ENCODE data around the gene FBLN5. TPM values are rescaled to one million over a fixed set of nuclear protein-coding genes. Genes with fewer than 3 reads are reported as not detected.

The FBLN5 gene
- total RNA-seq, 6 experiments from 2014 or later, result 6.7 to 36.3 (median 17.8) TPM

DNA sequence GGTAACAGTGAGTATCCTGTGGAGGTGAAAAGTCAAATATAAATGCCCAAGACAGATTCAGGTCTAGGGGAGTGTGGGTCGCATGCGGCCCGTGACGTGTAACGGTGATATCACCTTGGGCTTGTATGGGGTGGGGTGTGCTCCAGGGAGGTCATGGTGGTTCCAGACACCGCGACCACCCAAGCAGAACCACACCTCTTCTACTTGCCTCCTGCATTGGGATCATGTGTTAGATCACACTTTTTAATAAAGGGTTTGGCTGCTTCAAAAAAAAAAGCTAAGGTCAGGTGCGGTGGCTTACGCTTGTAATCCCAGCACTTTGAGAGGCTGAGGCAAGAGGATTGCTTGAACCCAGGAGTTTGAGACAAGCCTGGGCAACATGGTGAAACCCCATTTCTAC lies 4.5 kb downstream of the FBLN5 start:
- Histone ChIP-seq H3K27ac (no peak overlapping the region), H3K27me3 (no peaks in the 10 kb centered on the region), H3K36me3 (no peaks in the 10 kb centered on the region), H3K4me1 (peaks cover 0 to 4% (median 0%) of the 10 kb centered on the region in 4 donors), H3K4me3 (no peak overlapping the region), H3K9me3 (no peaks in the 10 kb centered on the region)
- ATAC-seq (no peak), DNase-seq (no peak)
- intact Hi-C loops (cut with DNase I), result no loop called here
- no peak for TF ChIP-seq POLR2A (IDR thresholded peaks at IDR 0.05)
- TF ChIP-seq, protein P1, sequence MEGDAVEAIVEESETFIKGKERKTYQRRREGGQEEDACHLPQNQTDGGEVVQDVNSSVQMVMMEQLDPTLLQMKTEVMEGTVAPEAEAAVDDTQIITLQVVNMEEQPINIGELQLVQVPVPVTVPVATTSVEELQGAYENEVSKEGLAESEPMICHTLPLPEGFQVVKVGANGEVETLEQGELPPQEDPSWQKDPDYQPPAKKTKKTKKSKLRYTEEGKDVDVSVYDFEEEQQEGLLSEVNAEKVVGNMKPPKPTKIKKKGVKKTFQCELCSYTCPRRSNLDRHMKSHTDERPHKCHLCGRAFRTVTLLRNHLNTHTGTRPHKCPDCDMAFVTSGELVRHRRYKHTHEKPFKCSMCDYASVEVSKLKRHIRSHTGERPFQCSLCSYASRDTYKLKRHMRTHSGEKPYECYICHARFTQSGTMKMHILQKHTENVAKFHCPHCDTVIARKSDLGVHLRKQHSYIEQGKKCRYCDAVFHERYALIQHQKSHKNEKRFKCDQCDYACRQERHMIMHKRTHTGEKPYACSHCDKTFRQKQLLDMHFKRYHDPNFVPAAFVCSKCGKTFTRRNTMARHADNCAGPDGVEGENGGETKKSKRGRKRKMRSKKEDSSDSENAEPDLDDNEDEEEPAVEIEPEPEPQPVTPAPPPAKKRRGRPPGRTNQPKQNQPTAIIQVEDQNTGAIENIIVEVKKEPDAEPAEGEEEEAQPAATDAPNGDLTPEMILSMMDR (IDR thresholded peaks at IDR 0.05), result no peak
- 97% methylated on average over 9 of the region's 9 CpGs for WGBS (ENCODE audit: insufficient coverage, low coverage, low lambda C conversion rate, missing lambda C conversion rate)

DNA sequence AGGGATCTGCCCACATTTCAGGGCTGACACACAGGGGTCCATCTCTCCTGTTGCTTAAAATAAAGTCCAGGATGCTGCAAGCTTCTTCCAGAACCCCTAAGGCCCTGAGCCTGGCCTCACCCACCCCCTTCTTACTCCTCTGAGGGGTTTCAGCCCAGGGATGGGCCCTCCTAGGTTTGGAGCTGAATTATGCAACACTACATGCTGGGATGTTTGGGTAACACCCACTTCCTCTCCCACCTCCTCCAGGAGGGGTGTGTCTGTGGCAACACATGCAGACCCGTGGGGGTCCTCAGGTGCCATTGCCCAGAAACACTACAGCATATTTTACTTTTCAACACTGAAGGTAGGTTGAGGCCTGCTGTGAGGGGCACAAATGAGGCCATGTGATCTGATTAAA lies 5.4 kb downstream of the FBLN5 start:
- 0% methylated on average over 1 of the region's 1 CpG for WGBS (ENCODE audit: insufficient coverage, low coverage, low lambda C conversion rate, missing lambda C conversion rate)
- intact Hi-C loops (cut with DNase I), result no loop called here

DNA sequence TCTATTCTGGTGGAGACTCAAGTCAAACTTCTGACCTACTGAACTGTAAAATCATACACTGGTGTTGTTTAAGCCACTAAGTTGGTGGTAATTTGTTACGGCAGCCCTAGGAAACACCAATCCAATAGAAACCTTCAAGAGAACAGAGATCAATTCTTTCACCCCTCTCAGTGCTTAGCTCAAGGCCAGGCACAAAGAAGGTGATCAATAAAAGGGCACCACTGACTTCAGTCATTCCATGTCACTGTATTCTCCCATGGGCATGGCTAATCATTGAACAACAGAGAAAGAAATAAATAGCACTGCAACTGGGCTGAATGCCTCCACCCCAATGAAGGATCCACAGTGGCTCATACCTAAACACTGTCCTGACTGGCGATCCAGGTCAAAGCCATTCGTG lies 7.3 kb downstream of the FBLN5 start:
- H3K27ac ChIP-seq, result no peak overlapping the region
- no peaks in the 10 kb centered on the region for H3K4me1 ChIP-seq
- 53% methylated on average over 3 of the region's 3 CpGs for WGBS (ENCODE audit: insufficient coverage, low coverage, low lambda C conversion rate, missing lambda C conversion rate)
- no peaks in the 10 kb centered on the region for H3K27me3 ChIP-seq
- H3K4me3 ChIP-seq, result no peak overlapping the region
- H3K36me3 ChIP-seq, result no peaks in the 10 kb centered on the region
- TF ChIP-seq, protein P1 (IDR thresholded peaks at IDR 0.05), result no peak
- no peak for TF ChIP-seq POLR2A (IDR thresholded peaks at IDR 0.05)
- H3K9me3 ChIP-seq, result no peaks in the 10 kb centered on the region
- intact Hi-C loops (cut with DNase I), result no loop called here
- ATAC-seq (no peak), DNase-seq (no peak)

More for the DNA sequence above, 5.4 kb downstream of the FBLN5 start:
- no peak overlapping the region for H3K27ac ChIP-seq
- no peaks in the 10 kb centered on the region for H3K27me3 ChIP-seq
- H3K4me1 ChIP-seq, result peaks cover 0 to 1% (median 0%) of the 10 kb centered on the region in 4 donors
- no peak for TF ChIP-seq POLR2A (IDR thresholded peaks at IDR 0.05)
- TF ChIP-seq, protein P1 (IDR thresholded peaks at IDR 0.05), result no peak
- no peaks in the 10 kb centered on the region for H3K36me3 ChIP-seq
- no peaks in the 10 kb centered on the region for H3K9me3 ChIP-seq
- H3K4me3 ChIP-seq, result no peak overlapping the region
- no peak for DNase-seq
- ATAC-seq, result no peak

DNA sequence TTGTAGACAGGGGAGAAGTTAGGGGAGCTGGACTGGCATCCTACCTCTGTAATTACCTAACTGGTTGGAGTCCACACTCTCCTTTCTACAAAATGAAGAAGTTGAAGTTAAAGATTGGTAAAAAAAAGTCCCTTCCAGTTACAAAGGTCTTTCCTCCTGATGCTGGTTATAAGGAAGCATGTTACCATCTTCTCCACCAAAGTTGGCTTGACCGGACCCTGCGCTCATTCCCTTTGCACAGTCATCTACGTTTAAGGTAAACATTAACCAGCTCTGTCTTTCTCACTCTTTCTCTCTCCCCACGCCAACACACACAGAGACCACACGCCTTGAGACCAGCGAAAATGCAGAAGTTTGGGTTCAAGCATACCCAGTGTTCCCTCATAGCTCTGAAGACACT lies 11.9 kb downstream of the FBLN5 start:
- Histone ChIP-seq H3K4me1 (no peaks in the 10 kb centered on the region), H3K27me3 (no peaks in the 10 kb centered on the region), H3K9me3 (no peaks in the 10 kb centered on the region), H3K4me3 (no peak overlapping the region), H3K36me3 (no peaks in the 10 kb centered on the region), H3K27ac (no peak overlapping the region)
- no peak for ATAC-seq
- WGBS (ENCODE audit: insufficient coverage, low coverage, low lambda C conversion rate, missing lambda C conversion rate), result 42% methylated on average over 6 of the region's 6 CpGs
- intact Hi-C loops (cut with DNase I), result no loop called here
- no peak for TF ChIP-seq POLR2A (IDR thresholded peaks at IDR 0.05)
- TF ChIP-seq, protein P1 (IDR thresholded peaks at IDR 0.05), result no peak
- DNase-seq, result no peak

Data from right lobe of liver (tissue), 6 donors.